Sigmoid colon (tissue), 4 donors: ENCODE data around the gene RARG.

Experiments
- EP300 ChIP-seq, 4 donors: sonication (generic); formaldehyde crosslinking; IDR thresholded peaks; one replicate each; pipeline ENCODE4 v1.6.1; 2017; ENCODE audit warnings: antibody characterized with exemption in 4 of 4
- POLR2A ChIP-seq, 2 donors: fragments of 450-650 bp; IDR thresholded peaks; one replicate each; pipeline ENCODE4 v1.6.1; 2016; ENCODE audit warnings: antibody characterized with exemption in 2 of 2, mild to moderate bottlenecking in 2 of 2, moderate library complexity in 2 of 2
- POLR2AphosphoS5 ChIP-seq, 4 donors: sonication (generic); formaldehyde crosslinking; IDR thresholded peaks; one replicate each; pipeline ENCODE4 v1.6.1; 2017; ENCODE audit warnings: antibody characterized with exemption in 4 of 4
- TF ChIP-seq, protein P1 (sequence below), 4 experiments: fragments of 450-650 bp in 3 of 4; fragments of 200-600 bp in 1 of 4; IDR thresholded peaks; one replicate each; pipeline ENCODE4 v1.5.1; 2016 to 2019; ENCODE audit warnings: antibody characterized with exemption in 4 of 4, mild to moderate bottlenecking in 3 of 4, moderate library complexity in 2 of 4

DNA sequence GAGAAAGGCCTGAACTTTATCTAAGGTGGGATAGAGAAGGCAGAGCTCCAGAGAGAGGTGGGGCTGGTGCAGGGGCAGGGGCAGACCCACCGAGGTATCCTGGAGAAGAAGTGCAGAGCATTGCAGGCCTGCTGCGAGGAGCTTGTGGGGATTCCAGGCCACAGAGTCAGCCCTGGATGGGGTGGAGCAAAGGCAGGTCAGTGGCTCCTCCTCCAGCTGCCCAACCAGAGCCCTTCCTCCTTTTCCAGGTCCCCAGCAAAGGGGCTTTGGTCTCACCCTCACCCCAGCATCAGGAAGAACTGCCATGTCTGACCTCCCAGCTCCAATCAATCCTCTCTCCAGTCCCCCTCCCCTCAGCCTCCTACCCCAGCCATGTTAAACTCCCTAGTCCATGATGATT, 71.3 kb downstream of the RARG start:
- TF ChIP-seq, protein P1, sequence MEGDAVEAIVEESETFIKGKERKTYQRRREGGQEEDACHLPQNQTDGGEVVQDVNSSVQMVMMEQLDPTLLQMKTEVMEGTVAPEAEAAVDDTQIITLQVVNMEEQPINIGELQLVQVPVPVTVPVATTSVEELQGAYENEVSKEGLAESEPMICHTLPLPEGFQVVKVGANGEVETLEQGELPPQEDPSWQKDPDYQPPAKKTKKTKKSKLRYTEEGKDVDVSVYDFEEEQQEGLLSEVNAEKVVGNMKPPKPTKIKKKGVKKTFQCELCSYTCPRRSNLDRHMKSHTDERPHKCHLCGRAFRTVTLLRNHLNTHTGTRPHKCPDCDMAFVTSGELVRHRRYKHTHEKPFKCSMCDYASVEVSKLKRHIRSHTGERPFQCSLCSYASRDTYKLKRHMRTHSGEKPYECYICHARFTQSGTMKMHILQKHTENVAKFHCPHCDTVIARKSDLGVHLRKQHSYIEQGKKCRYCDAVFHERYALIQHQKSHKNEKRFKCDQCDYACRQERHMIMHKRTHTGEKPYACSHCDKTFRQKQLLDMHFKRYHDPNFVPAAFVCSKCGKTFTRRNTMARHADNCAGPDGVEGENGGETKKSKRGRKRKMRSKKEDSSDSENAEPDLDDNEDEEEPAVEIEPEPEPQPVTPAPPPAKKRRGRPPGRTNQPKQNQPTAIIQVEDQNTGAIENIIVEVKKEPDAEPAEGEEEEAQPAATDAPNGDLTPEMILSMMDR (IDR thresholded peaks at IDR 0.05) = no peak
- TF ChIP-seq POLR2A (IDR thresholded peaks at IDR 0.05) = no peak
- TF ChIP-seq EP300 (IDR thresholded peaks at IDR 0.05) = no peak
- no peak for TF ChIP-seq POLR2AphosphoS5 (IDR thresholded peaks at IDR 0.05)
